DMS 273 (cell line): Measurements from ENCODE around the gene PPP2R5A.

Experiments used
- DNase-seq: peaks from one replicate; lab custom pipeline; 2025; ENCODE audit not compliant: unreplicated experiment; lab: John Stamatoyannopoulos, UW

Gene PPP2R5A

GRCh38 chr1:212284744-212285684 is at the start of gene PPP2R5A:
Gene PPP2R5A, plus strand, starts transcription at chr1:212285410. Its CDS starts 701 bp downstream, at chr1:212286111.
- DNase-seq, result peak; percentile 100

GRCh38 chr1:212235857-212236256 is 49.4 kb upstream of the PPP2R5A start:
- DNase-seq, result no peak

GRCh38 chr1:212236664-212237220 is 48.5 kb upstream of the PPP2R5A start:
- no peak for DNase-seq

GRCh38 chr1:212237651-212238050 is 47.6 kb upstream of the PPP2R5A start:
- no peak for DNase-seq

- no peak for DNase-seq
Observed at GRCh38 chr1:212238552-212238951, 46.7 kb upstream of the PPP2R5A start.

GRCh38 chr1:212241501-212241900 is 43.7 kb upstream of the PPP2R5A start:
- DNase-seq, result no peak

GRCh38 chr1:212241957-212242287 is 43.3 kb upstream of the PPP2R5A start:
- DNase-seq, result no peak

GRCh38 chr1:212242288-212242984 is 42.8 kb upstream of the PPP2R5A start:
- no peak for DNase-seq

GRCh38 chr1:212242985-212243308 is 42.3 kb upstream of the PPP2R5A start:
- DNase-seq, result no peak

- no peak for DNase-seq
Observed at GRCh38 chr1:212244441-212244840, 40.8 kb upstream of the PPP2R5A start.

GRCh38 chr1:212247179-212247721 is 38.0 kb upstream of the PPP2R5A start:
- DNase-seq, result no peak

- DNase-seq, result no peak
Observed at GRCh38 chr1:212247988-212248387, 37.2 kb upstream of the PPP2R5A start.

- DNase-seq, result no peak
Observed at GRCh38 chr1:212254853-212255363, 30.3 kb upstream of the PPP2R5A start.

GRCh38 chr1:212255705-212256307 is 29.4 kb upstream of the PPP2R5A start:
- DNase-seq, result no peak

GRCh38 chr1:212256369-212256768 is 28.8 kb upstream of the PPP2R5A start:
- DNase-seq, result no peak

- no peak for DNase-seq
Observed at GRCh38 chr1:212257157-212257556, 28.1 kb upstream of the PPP2R5A start.

- no peak for DNase-seq
Observed at GRCh38 chr1:212259693-212260480, 25.3 kb upstream of the PPP2R5A start.

GRCh38 chr1:212260557-212261355 is 24.5 kb upstream of the PPP2R5A start:
- no peak for DNase-seq

- DNase-seq, result no peak
Observed at GRCh38 chr1:212261361-212261929, 23.8 kb upstream of the PPP2R5A start.
